Measurements from ENCODE around the gene IFT20.

The IFT20 gene

GRCh38 chr17:28315846-28316705, 19.2 kb downstream of the IFT20 start:
- Histone ChIP-seq H3K9me3 (ENCODE audit: low read length) (no peaks in the 10 kb centered on the region), H3K9ac (ENCODE audit: low read length) (no peak overlapping the region), H3K4me2 (ENCODE audit: low read length) (no peak overlapping the region), H4K20me1 (ENCODE audit: insufficient read depth, low read length) (no peaks in the 10 kb centered on the region), H3F3A (ENCODE audit: insufficient read depth, low read length) (0 out of 2 replicates have a peak, but pooled peaks cover 3% of the 10 kb centered on the region), H3K4me3 (ENCODE audit: low read depth, low read length, poor library complexity, severe bottlenecking) (no peak overlapping the region), H2AFZ (ENCODE audit: low read length) (no peak overlapping the region), H3K27me3 (ENCODE audit: insufficient read depth, low read length) (no peaks in the 10 kb centered on the region), H3K9me2 (ENCODE audit: low read depth, low read length) (no peaks in the 10 kb centered on the region), H3K4me1 (ENCODE audit: insufficient read depth, low read length, severe bottlenecking) (peaks cover 27% of the 10 kb centered on the region), H3K36me3 (ENCODE audit: insufficient read depth, low read length) (peaks cover 11% of the 10 kb centered on the region; the same call in 1 of the 2 replicates), H3K79me2 (ENCODE audit: insufficient read depth, low read length) (peaks cover 20% of the 10 kb centered on the region), H3K27ac (ENCODE audit: low read depth, low read length, poor library complexity, severe bottlenecking) (no peak overlapping the region)
- TF ChIP-seq CTCF (IDR thresholded peaks at IDR 0.05; ENCODE audit: low read length): no peak
- TF ChIP-seq EZH2 (IDR thresholded peaks at IDR 0.05; ENCODE audit: borderline replicate concordance, low read length): no peak

GRCh38 chr17:28313841-28314240, 21.4 kb downstream of the IFT20 start:
- Histone ChIP-seq H3K36me3 (ENCODE audit: insufficient read depth, low read length) (no peaks in the 10 kb centered on the region), H3K4me2 (ENCODE audit: low read length) (no peak overlapping the region), H3F3A (ENCODE audit: insufficient read depth, low read length) (0 out of 2 replicates have a peak, but pooled peaks cover 3% of the 10 kb centered on the region), H3K4me3 (ENCODE audit: low read depth, low read length, poor library complexity, severe bottlenecking) (no peak overlapping the region), H3K9me3 (ENCODE audit: low read length) (no peaks in the 10 kb centered on the region), H3K27me3 (ENCODE audit: insufficient read depth, low read length) (no peaks in the 10 kb centered on the region), H3K79me2 (ENCODE audit: insufficient read depth, low read length) (no peaks in the 10 kb centered on the region), H3K27ac (ENCODE audit: low read depth, low read length, poor library complexity, severe bottlenecking) (no peak overlapping the region), H4K20me1 (ENCODE audit: insufficient read depth, low read length) (no peaks in the 10 kb centered on the region), H2AFZ (ENCODE audit: low read length) (no peak overlapping the region), H3K4me1 (ENCODE audit: insufficient read depth, low read length, severe bottlenecking) (peaks cover 12% of the 10 kb centered on the region), H3K9me2 (ENCODE audit: low read depth, low read length) (no peaks in the 10 kb centered on the region), H3K9ac (ENCODE audit: low read length) (no peak overlapping the region)
- TF ChIP-seq EZH2 (IDR thresholded peaks at IDR 0.05; ENCODE audit: borderline replicate concordance, low read length) (no peak), CTCF (IDR thresholded peaks at IDR 0.05; ENCODE audit: low read length) (no peak)

- TF ChIP-seq EZH2 (IDR thresholded peaks at IDR 0.05; ENCODE audit: borderline replicate concordance, low read length): no peak
- TF ChIP-seq CTCF (IDR thresholded peaks at IDR 0.05; ENCODE audit: low read length): no peak
- Histone ChIP-seq H3K36me3 (ENCODE audit: insufficient read depth, low read length) (no peaks in the 10 kb centered on the region), H3K4me2 (ENCODE audit: low read length) (no peak overlapping the region), H2AFZ (ENCODE audit: low read length) (no peak overlapping the region), H3F3A (ENCODE audit: insufficient read depth, low read length) (0 out of 2 replicates have a peak, but pooled peaks cover 1% of the 10 kb centered on the region), H3K9ac (ENCODE audit: low read length) (no peak overlapping the region), H3K4me3 (ENCODE audit: low read depth, low read length, poor library complexity, severe bottlenecking) (no peak overlapping the region), H3K9me3 (ENCODE audit: low read length) (no peaks in the 10 kb centered on the region), H3K4me1 (ENCODE audit: insufficient read depth, low read length, severe bottlenecking) (no peaks in the 10 kb centered on the region), H3K27me3 (ENCODE audit: insufficient read depth, low read length) (no peaks in the 10 kb centered on the region), H3K9me2 (ENCODE audit: low read depth, low read length) (no peaks in the 10 kb centered on the region), H3K79me2 (ENCODE audit: insufficient read depth, low read length) (no peaks in the 10 kb centered on the region), H4K20me1 (ENCODE audit: insufficient read depth, low read length) (no peaks in the 10 kb centered on the region), H3K27ac (ENCODE audit: low read depth, low read length, poor library complexity, severe bottlenecking) (no peak overlapping the region)
These were observed 28.3 kb downstream of the IFT20 start for GRCh38 chr17:28306954-28307401.

All from OCI-LY1 (cell line).